ENCODE data around the gene CLTB.

- TF ChIP-seq, protein P1, sequence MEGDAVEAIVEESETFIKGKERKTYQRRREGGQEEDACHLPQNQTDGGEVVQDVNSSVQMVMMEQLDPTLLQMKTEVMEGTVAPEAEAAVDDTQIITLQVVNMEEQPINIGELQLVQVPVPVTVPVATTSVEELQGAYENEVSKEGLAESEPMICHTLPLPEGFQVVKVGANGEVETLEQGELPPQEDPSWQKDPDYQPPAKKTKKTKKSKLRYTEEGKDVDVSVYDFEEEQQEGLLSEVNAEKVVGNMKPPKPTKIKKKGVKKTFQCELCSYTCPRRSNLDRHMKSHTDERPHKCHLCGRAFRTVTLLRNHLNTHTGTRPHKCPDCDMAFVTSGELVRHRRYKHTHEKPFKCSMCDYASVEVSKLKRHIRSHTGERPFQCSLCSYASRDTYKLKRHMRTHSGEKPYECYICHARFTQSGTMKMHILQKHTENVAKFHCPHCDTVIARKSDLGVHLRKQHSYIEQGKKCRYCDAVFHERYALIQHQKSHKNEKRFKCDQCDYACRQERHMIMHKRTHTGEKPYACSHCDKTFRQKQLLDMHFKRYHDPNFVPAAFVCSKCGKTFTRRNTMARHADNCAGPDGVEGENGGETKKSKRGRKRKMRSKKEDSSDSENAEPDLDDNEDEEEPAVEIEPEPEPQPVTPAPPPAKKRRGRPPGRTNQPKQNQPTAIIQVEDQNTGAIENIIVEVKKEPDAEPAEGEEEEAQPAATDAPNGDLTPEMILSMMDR (IDR thresholded peaks at IDR 0.05), result no peak
- no peak for TF ChIP-seq POLR2A (IDR thresholded peaks at IDR 0.05)
Measured at GRCh38 chr5:176381979-176382378, 34.4 kb downstream of the CLTB start.
